SK-N-SH (cell line): ENCODE results near the gene DENND5A. TPM values are rescaled to one million over a fixed set of nuclear protein-coding genes. Genes with fewer than 3 reads are reported as not detected.
A peak's percentile ranks its signal among the peaks of the same experiment; 100 is the strongest.

Experiments used
- CTCF ChIA-PET: fragments of 300-600, 350-600 bp; formaldehyde crosslinking; extraction: SDS; loops from one replicate; lab custom pipeline; 2021; lab: Yijun Ruan, JAX
- POLR2A ChIA-PET: fragments of 350-600 bp; sonication (Branson Sonifier 250); formaldehyde crosslinking; extraction: SDS; loops from one replicate; lab custom pipeline; 2020; ENCODE audit warnings: antibody characterized with exemption, inconsistent platforms; lab: Yijun Ruan, JAX
- DNase-seq: peaks from one replicate; pipeline ENCODE4 v3.0.0; 2012
- H2AFZ ChIP-seq: fragments of 200-600 bp; sonication (generic); 2 replicates; pipeline ENCODE4 v1.8.1; 2016; ENCODE audit warnings: antibody characterized with exemption, mild to moderate bottlenecking, low read depth
- H3F3A ChIP-seq: fragments of 200-600 bp; sonication (generic); replicated peaks from 2 replicates; pipeline ENCODE3; 2016; ENCODE audit warnings: antibody characterized with exemption, mild to moderate bottlenecking; ENCODE audit not compliant: insufficient read depth
- H3K27ac ChIP-seq, 2 experiments: fragments of 200-500 bp in 1 of 2; fragments of 200-600 bp in 1 of 2; sonication (Bioruptor generic) in 1 of 2; sonication (generic), shearing (Covaris generic) in 1 of 2; 2 replicates each; pipeline versions ENCODE4 v1.5.1 to v1.6.1; 2014 to 2016; ENCODE audit warnings: low read depth in 2 of 2, inconsistent platforms in 1 of 2, low read length in 1 of 2, mild to moderate bottlenecking in 1 of 2, mixed read lengths in 1 of 2
- H3K27me3 ChIP-seq: fragments of 200-600 bp; sonication (generic), shearing (Covaris generic); 2 replicates; pipeline ENCODE4 v1.6.1; 2016; ENCODE audit warnings: mixed run types; ENCODE audit not compliant: insufficient read depth
- H3K36me3 ChIP-seq, 2 experiments: fragments of 200-500 bp in 1 of 2; fragments of 200-600 bp in 1 of 2; sonication (Bioruptor generic) in 1 of 2; sonication (generic) in 1 of 2; replicated peaks in 1 of 2; 2 replicates each; pipeline versions ENCODE3 to v1.5.1; 2014 to 2016; ENCODE audit warnings: low read length in 1 of 2, mild to moderate bottlenecking in 1 of 2; ENCODE audit not compliant: insufficient read depth in 2 of 2, control insufficient read depth in 1 of 2
- H3K4me1 ChIP-seq, 2 experiments: fragments of 200-500 bp in 1 of 2; fragments of 200-600 bp in 1 of 2; sonication (Bioruptor generic) in 1 of 2; sonication (generic), shearing (Covaris generic) in 1 of 2; 2 replicates each; pipeline versions ENCODE4 v1.5.1 to v1.6.1; 2014 to 2016; ENCODE audit warnings: low read depth in 1 of 2, low read length in 1 of 2, mixed run types in 1 of 2; ENCODE audit not compliant: insufficient read depth in 2 of 2, control insufficient read depth in 1 of 2
- H3K4me2 ChIP-seq: fragments of 200-600 bp; sonication (generic), shearing (Covaris generic); 2 replicates; pipeline ENCODE4 v1.6.1; 2017; ENCODE audit warnings: mixed run types
- H3K4me3 ChIP-seq, 2 experiments: fragments of 200-500 bp in 1 of 2; fragments of 200-600 bp in 1 of 2; sonication (Bioruptor generic) in 1 of 2; sonication (generic), shearing (Covaris generic) in 1 of 2; 2 replicates each; pipeline versions ENCODE4 v1.5.1 to v1.8.1; 2014 to 2016; ENCODE audit warnings: low read depth in 2 of 2, inconsistent platforms in 1 of 2, low read length in 1 of 2, mild to moderate bottlenecking in 1 of 2, mixed read lengths in 1 of 2, moderate library complexity in 1 of 2
- H3K79me2 ChIP-seq: fragments of 200-600 bp; sonication (generic); 2 replicates; pipeline ENCODE4 v1.8.1; 2017; ENCODE audit warnings: mild to moderate bottlenecking; ENCODE audit not compliant: insufficient read depth
- H3K9ac ChIP-seq: fragments of 200-600 bp; sonication (generic); 2 replicates; pipeline ENCODE4 v1.6.1; 2017; ENCODE audit warnings: mixed run types
- H3K9me2 ChIP-seq: fragments of 200-600 bp; sonication (generic); 2 replicates; pipeline ENCODE4 v1.6.1; 2017; ENCODE audit warnings: mixed run types
- H3K9me3 ChIP-seq: fragments of 200-600 bp; sonication (generic); 2 replicates; pipeline ENCODE4 v1.6.1; 2017; ENCODE audit warnings: mixed run types, mild to moderate bottlenecking, moderate library complexity
- H4K20me1 ChIP-seq: fragments of 200-600 bp; sonication (generic); 2 replicates; pipeline ENCODE4 v1.6.1; 2017; ENCODE audit warnings: mild to moderate bottlenecking, mixed run types; ENCODE audit not compliant: insufficient read depth
- ELF1 ChIP-seq: IDR thresholded peaks from 2 replicates; pipeline ENCODE4 v1.4.0; 2012
- FOSL2 ChIP-seq: IDR thresholded peaks from 2 replicates; pipeline ENCODE4 v1.4.0; 2012; ENCODE audit warnings: low read depth, mild to moderate bottlenecking, moderate library complexity, borderline replicate concordance
- FOXM1 ChIP-seq: IDR thresholded peaks from 2 replicates; pipeline ENCODE4 v1.4.0; 2012; ENCODE audit warnings: low read depth, mild to moderate bottlenecking
- MAX ChIP-seq: IDR thresholded peaks from 2 replicates; pipeline ENCODE4 v1.4.0; 2012; ENCODE audit warnings: low read depth
- NFIC ChIP-seq: IDR thresholded peaks from 2 replicates; pipeline ENCODE4 v1.4.0; 2012; ENCODE audit warnings: borderline replicate concordance
- POLR2AphosphoS5 ChIP-seq: IDR thresholded peaks from 2 replicates; pipeline ENCODE4 v1.6.1; 2012; ENCODE audit warnings: low read depth, low read length
- RCOR1 ChIP-seq: fragments of 150-350 bp; IDR thresholded peaks from 2 replicates; pipeline ENCODE4 v1.6.1; 2017; ENCODE audit warnings: antibody characterized with exemption, low read length
- SMC3 ChIP-seq: IDR thresholded peaks from 2 replicates; pipeline ENCODE4 v1.6.1; 2012; ENCODE audit warnings: low read depth, low read length, improper control_type of control experiment
- TEAD4 ChIP-seq: IDR thresholded peaks from 2 replicates; pipeline ENCODE4 v1.4.0; 2012; ENCODE audit warnings: mild to moderate bottlenecking, borderline replicate concordance; ENCODE audit not compliant: insufficient read depth
- USF2 ChIP-seq: fragments of 150-350 bp; IDR thresholded peaks from 2 replicates; pipeline ENCODE4 v1.6.1; 2017; ENCODE audit warnings: antibody characterized with exemption, low read length, low read depth, borderline replicate concordance
- YY1 ChIP-seq: IDR thresholded peaks from 2 replicates; pipeline ENCODE4 v1.4.0; 2012; ENCODE audit warnings: low read depth, mild to moderate bottlenecking
- ZBTB33 ChIP-seq: IDR thresholded peaks from 2 replicates; pipeline ENCODE4 v1.4.0; 2012; ENCODE audit warnings: low read depth, borderline replicate concordance
- WGBS: methylation state at CpG from one replicate; pipeline ENCODE4 v1.1.6; 2017; ENCODE audit warnings: low lambda C conversion rate; 5-methylcytosine and 5-hydroxymethylcytosine counted together
- polyA plus RNA-seq, 3 experiments: library from polyadenylated mRNA; depleted of rRNA; stranded (reverse); fragments of >200 nt; gene quantifications; 2 replicates each; pipeline ENCODE4 v1.2.3, GENCODE V29; 2012

The DENND5A gene
- polyA plus RNA-seq, 1 of the 3 experiments (the other 2 are of a cell fraction): 110 TPM

GRCh38 chr11:9214765-9215164, 50.4 kb downstream of the DENND5A start:
- no peaks in the 10 kb centered on the region for H3K27me3 ChIP-seq
- peaks cover 75% of the 10 kb centered on the region for H4K20me1 ChIP-seq
- no peak overlapping the region for H3K4me2 ChIP-seq
- no peak for TF ChIP-seq FOXM1
- TF ChIP-seq FOSL2: 0 out of 2 replicates have a peak, but pooled peaks have one; percentile 11
- CTCF ChIA-PET: no interaction called here
- no peak for DNase-seq
- H3K27ac ChIP-seq: no peak overlapping the region
- H3K9me2 ChIP-seq: no peaks in the 10 kb centered on the region
- 85% methylated on average over 5 of the region's 5 CpGs for WGBS
- no peaks in the 10 kb centered on the region for H3K9me3 ChIP-seq
- H3F3A ChIP-seq: peaks cover 12% of the 10 kb centered on the region
- POLR2A ChIA-PET: no interaction called here
- peaks cover 0 to 10% of the 10 kb centered on the region in 2 experiments for H3K36me3 ChIP-seq
- H3K9ac ChIP-seq: no peak overlapping the region
- H2AFZ ChIP-seq: no peak overlapping the region
- H3K79me2 ChIP-seq: peaks cover 100% of the 10 kb centered on the region
- H3K4me1 ChIP-seq: peaks cover 0 to 8% of the 10 kb centered on the region in 2 experiments; a peak in 1 of 4 replicates
- H3K4me3 ChIP-seq: no peak overlapping the region

GRCh38 chr11:9211322-9211721, 53.8 kb downstream of the DENND5A start:
- Histone ChIP-seq H3K4me1 (peaks cover 2 to 16% of the 10 kb centered on the region in 2 experiments; a peak in 2 of 4 replicates), H3K4me2 (no peak overlapping the region), H3K79me2 (peaks cover 99% of the 10 kb centered on the region), H3K9ac (no peak overlapping the region), H3K9me2 (no peaks in the 10 kb centered on the region), H3F3A (peaks cover 6% of the 10 kb centered on the region), H4K20me1 (peaks cover 74% of the 10 kb centered on the region), H3K9me3 (no peaks in the 10 kb centered on the region), H3K4me3 (no peak overlapping the region), H3K36me3 (no peaks in the 10 kb centered on the region), H3K27me3 (no peaks in the 10 kb centered on the region), H3K27ac (no peak overlapping the region), H2AFZ (no peak overlapping the region)
- 95% methylated on average over 3 of the region's 3 CpGs for WGBS
- TF ChIP-seq SMC3 (no peak), YY1 (no peak), TEAD4 (no peak), USF2 (no peak)
- POLR2A ChIA-PET: no interaction called here
- CTCF ChIA-PET: no interaction called here
- DNase-seq: no peak

GRCh38 chr11:9210922-9211320, 54.2 kb downstream of the DENND5A start:
- H3K9me3 ChIP-seq: no peaks in the 10 kb centered on the region
- no peak overlapping the region; the same call in 1 of the 2 replicates for H3K4me2 ChIP-seq
- H3K4me1 ChIP-seq: peaks cover 2 to 17% of the 10 kb centered on the region in 2 experiments; a peak in 2 of 4 replicates
- H3K79me2 ChIP-seq: peaks cover 99% of the 10 kb centered on the region
- ChIA-PET CTCF (no interaction called here), POLR2A (no interaction called here)
- H3F3A ChIP-seq: peaks cover 6% of the 10 kb centered on the region
- H4K20me1 ChIP-seq: peaks cover 74% of the 10 kb centered on the region
- no peak overlapping the region for H3K4me3 ChIP-seq
- H3K36me3 ChIP-seq: peaks cover 0 to under 1% of the 10 kb centered on the region in 2 experiments
- H3K9me2 ChIP-seq: no peaks in the 10 kb centered on the region
- no peak for DNase-seq
- no peak overlapping the region for H3K27ac ChIP-seq
- no peak overlapping the region for H2AFZ ChIP-seq
- no peak for TF ChIP-seq POLR2AphosphoS5
- no peak for TF ChIP-seq NFIC
- TF ChIP-seq ZBTB33: no peak
- no peak for TF ChIP-seq USF2
- no peak for TF ChIP-seq SMC3
- TF ChIP-seq FOSL2: no peak
- TF ChIP-seq MAX: no peak
- TF ChIP-seq RCOR1: no peak
- TF ChIP-seq ELF1: no peak
- H3K9ac ChIP-seq: no peak overlapping the region
- no peaks in the 10 kb centered on the region for H3K27me3 ChIP-seq
- 97% methylated on average over 1 of the region's 1 CpG for WGBS
